Liver (tissue), 9 donors: Measurements from ENCODE around the gene TTLL5. TPM values are rescaled to one million over a fixed set of nuclear protein-coding genes. Genes with fewer than 3 reads are reported as not detected.

Source experiments
- DNase-seq: peaks from one replicate; pipeline ENCODE4 v3.0.0-alpha.2; 2017; ENCODE audit warnings: low spot score
- H3K27ac ChIP-seq, 2 donors: one replicate each; pipeline ENCODE4 v1.7.0; 2013; ENCODE audit warnings: inconsistent platforms in 2 of 2, low read length in 2 of 2, control low read depth in 1 of 2, low read depth in 1 of 2, mild to moderate bottlenecking in 1 of 2
- H3K27me3 ChIP-seq, 4 donors: one replicate each; pipeline versions ENCODE4 v1.6.1 to v1.7.0; 2013; ENCODE audit warnings: low read length in 3 of 4, inconsistent platforms in 1 of 4, mild to moderate bottlenecking in 1 of 4, moderate library complexity in 1 of 4; ENCODE audit not compliant: control insufficient read depth in 4 of 4, insufficient read depth in 4 of 4
- H3K36me3 ChIP-seq, 4 donors: one replicate each; pipeline versions ENCODE4 v1.6.1 to v1.7.0; 2013; ENCODE audit warnings: low read length in 3 of 4, mild to moderate bottlenecking in 3 of 4, low read depth in 1 of 4, moderate library complexity in 1 of 4; ENCODE audit not compliant: control insufficient read depth in 4 of 4, insufficient read depth in 3 of 4
- H3K4me1 ChIP-seq, 4 donors: one replicate each; pipeline versions ENCODE4 v1.6.1 to v1.7.0; 2013; ENCODE audit warnings: low read length in 3 of 4, mild to moderate bottlenecking in 3 of 4, moderate library complexity in 1 of 4; ENCODE audit not compliant: control insufficient read depth in 4 of 4, insufficient read depth in 4 of 4
- H3K4me3 ChIP-seq, 3 donors: one replicate each; pipeline versions ENCODE4 v1.6.1 to v1.7.0; 2013; ENCODE audit warnings: low read length in 3 of 3, control low read depth in 1 of 3, low read depth in 1 of 3, mild to moderate bottlenecking in 1 of 3
- H3K9ac ChIP-seq, 2 donors: one replicate each; pipeline ENCODE4 v1.7.0; 2013; ENCODE audit warnings: low read length in 2 of 2, mild to moderate bottlenecking in 2 of 2, moderate library complexity in 2 of 2, control low read depth in 1 of 2, low read depth in 1 of 2
- H3K9me3 ChIP-seq, 4 donors: one replicate each; pipeline versions ENCODE4 v1.6.1 to v1.7.0; 2013; ENCODE audit warnings: low read length in 3 of 4; ENCODE audit not compliant: control insufficient read depth in 4 of 4
- EGR1 ChIP-seq, 2 donors: IDR thresholded peaks; 2 replicates each; pipeline ENCODE4 v1.6.1; 2016 to 2018; ENCODE audit warnings: antibody characterized with exemption in 2 of 2, low read depth in 2 of 2
- FOXA1 ChIP-seq: IDR thresholded peaks from 2 replicates; pipeline ENCODE4 v1.6.1; 2016; ENCODE audit warnings: antibody characterized with exemption
- FOXA2 ChIP-seq: IDR thresholded peaks from 2 replicates; pipeline ENCODE4 v1.6.1; 2016; ENCODE audit warnings: antibody characterized with exemption
- GABPA ChIP-seq, 2 donors: IDR thresholded peaks in 1 of 2; conservative IDR thresholded peaks in 1 of 2; 2 replicates each; pipeline ENCODE4 v1.6.1; 2016; ENCODE audit warnings: antibody characterized with exemption in 2 of 2, mild to moderate bottlenecking in 1 of 2, moderate library complexity in 1 of 2
- HNF4A ChIP-seq, 2 donors: conservative IDR thresholded peaks; 2 replicates each; pipeline ENCODE4 v1.6.1; 2016; ENCODE audit warnings: antibody characterized with exemption in 2 of 2, mild to moderate bottlenecking in 2 of 2
- HNF4G ChIP-seq: IDR thresholded peaks from 2 replicates; pipeline ENCODE4 v1.6.1; 2016; ENCODE audit warnings: antibody characterized with exemption
- JUND ChIP-seq, 2 donors: IDR thresholded peaks; 2 replicates each; pipeline ENCODE4 v1.6.1; 2016; ENCODE audit warnings: antibody characterized with exemption in 2 of 2
- NR2F2 ChIP-seq: IDR thresholded peaks from 2 replicates; pipeline ENCODE4 v1.6.1; 2016; ENCODE audit warnings: antibody characterized with exemption
- RAD21 ChIP-seq, 2 donors: IDR thresholded peaks; 2 replicates each; pipeline ENCODE4 v1.6.1; 2016; ENCODE audit warnings: antibody characterized with exemption in 2 of 2, mild to moderate bottlenecking in 2 of 2
- RXRA ChIP-seq, 2 donors: IDR thresholded peaks; 2 replicates each; pipeline ENCODE4 v1.6.1; 2017 to 2018; ENCODE audit warnings: antibody characterized with exemption in 2 of 2, mild to moderate bottlenecking in 1 of 2
- SP1 ChIP-seq: IDR thresholded peaks from 2 replicates; pipeline ENCODE4 v1.6.1; 2018; ENCODE audit warnings: antibody characterized with exemption, mild to moderate bottlenecking
- TAF1 ChIP-seq: conservative IDR thresholded peaks from 2 replicates; pipeline ENCODE4 v1.6.1; 2016; ENCODE audit warnings: antibody characterized with exemption, mild to moderate bottlenecking
- YY1 ChIP-seq: IDR thresholded peaks from 2 replicates; pipeline ENCODE4 v1.6.1; 2016; ENCODE audit warnings: antibody characterized with exemption, mild to moderate bottlenecking
- WGBS: extraction: QIAGEN DNeasy Blood & Tissue Kit; methylation state at CpG from one replicate; pipeline ENCODE4 v1.1.7; 2013; 5-methylcytosine and 5-hydroxymethylcytosine counted together
- polyA plus RNA-seq, 2 donors: library from polyadenylated mRNA; stranded (reverse) in 1 of 2; unstranded in 1 of 2; fragments of 200-250 nt in 1 of 2; fragments of >200 nt in 1 of 2; fragmentation: Nextera tagmentation in 1 of 2; extraction: Ambion mirVana in 1 of 2; gene quantifications; one replicate each; pipeline versions ENCODE4 v1.2.1 to v1.2.3, GENCODE V29; 2013 to 2015
- total RNA-seq, 2 donors: library from RNA; depleted of rRNA; stranded (reverse); fragments of >200 nt; gene quantifications; one replicate each; pipeline ENCODE4 v1.2.3, GENCODE V29; 2014
- TF ChIP-seq, protein P1 (sequence below): IDR thresholded peaks from 2 replicates; pipeline ENCODE4 v1.6.1; 2016; ENCODE audit warnings: antibody characterized with exemption
- TF ChIP-seq, protein P2 (sequence below): fragments of 150-350 bp; IDR thresholded peaks from 2 replicates; pipeline ENCODE4 v1.5.1; 2017; ENCODE audit warnings: improper control_type of control experiment, low read depth, low read length; ENCODE audit not compliant: missing input control
- TF ChIP-seq, protein P3 (sequence below): IDR thresholded peaks from 2 replicates; pipeline ENCODE4 v1.6.1; 2016; ENCODE audit warnings: antibody characterized with exemption, mild to moderate bottlenecking
- TF ChIP-seq, protein P4 (sequence below): IDR thresholded peaks from 2 replicates; pipeline ENCODE4 v1.6.1; 2016; ENCODE audit warnings: antibody characterized with exemption
- TF ChIP-seq, protein P5 (sequence below): IDR thresholded peaks from 2 replicates; pipeline ENCODE4 v1.6.1; 2016; ENCODE audit warnings: antibody characterized with exemption
- donor health status: healthy.
- donor health status: healthy.
- donor health status: healthy.
- donor health status: healthy.
- donor health status: healthy.

Gene TTLL5
- total and polyA plus RNA-seq, 4 donors: 4.3 to 14.2 (median 9.8) TPM

GRCh38 chr14:75625034-75625433 is 36.0 kb upstream of the TTLL5 start:
- Histone ChIP-seq H3K36me3 (no peaks in the 10 kb centered on the region), H3K27ac (no peak overlapping the region), H3K4me3 (no peak overlapping the region), H3K4me1 (peaks cover 14 to 38% (median 34%) of the 10 kb centered on the region in 4 donors), H3K9ac (no peak overlapping the region), H3K27me3 (no peaks in the 10 kb centered on the region), H3K9me3 (no peaks in the 10 kb centered on the region)
- 86% methylated on average over 3 of the region's 3 CpGs for WGBS
- DNase-seq: no peak
- no peak for TF ChIP-seq HNF4A (conservative IDR thresholded peaks at IDR 0.05)
- TF ChIP-seq FOXA2: no peak
- TF ChIP-seq RAD21 (IDR thresholded peaks at IDR 0.05): no peak
- TF ChIP-seq, protein P1, sequence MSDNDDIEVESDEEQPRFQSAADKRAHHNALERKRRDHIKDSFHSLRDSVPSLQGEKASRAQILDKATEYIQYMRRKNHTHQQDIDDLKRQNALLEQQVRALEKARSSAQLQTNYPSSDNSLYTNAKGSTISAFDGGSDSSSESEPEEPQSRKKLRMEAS: no peak
- TF ChIP-seq GABPA (IDR thresholded peaks at IDR 0.05 in 1 of 2, conservative IDR thresholded peaks at IDR 0.05 in 1 of 2): no peak
- TF ChIP-seq YY1: no peak
- no peak for TF ChIP-seq NR2F2
- no peak for TF ChIP-seq FOXA1
- no peak for TF ChIP-seq JUND (IDR thresholded peaks at IDR 0.05)
- no peak for TF ChIP-seq TAF1
- TF ChIP-seq, protein P2, sequence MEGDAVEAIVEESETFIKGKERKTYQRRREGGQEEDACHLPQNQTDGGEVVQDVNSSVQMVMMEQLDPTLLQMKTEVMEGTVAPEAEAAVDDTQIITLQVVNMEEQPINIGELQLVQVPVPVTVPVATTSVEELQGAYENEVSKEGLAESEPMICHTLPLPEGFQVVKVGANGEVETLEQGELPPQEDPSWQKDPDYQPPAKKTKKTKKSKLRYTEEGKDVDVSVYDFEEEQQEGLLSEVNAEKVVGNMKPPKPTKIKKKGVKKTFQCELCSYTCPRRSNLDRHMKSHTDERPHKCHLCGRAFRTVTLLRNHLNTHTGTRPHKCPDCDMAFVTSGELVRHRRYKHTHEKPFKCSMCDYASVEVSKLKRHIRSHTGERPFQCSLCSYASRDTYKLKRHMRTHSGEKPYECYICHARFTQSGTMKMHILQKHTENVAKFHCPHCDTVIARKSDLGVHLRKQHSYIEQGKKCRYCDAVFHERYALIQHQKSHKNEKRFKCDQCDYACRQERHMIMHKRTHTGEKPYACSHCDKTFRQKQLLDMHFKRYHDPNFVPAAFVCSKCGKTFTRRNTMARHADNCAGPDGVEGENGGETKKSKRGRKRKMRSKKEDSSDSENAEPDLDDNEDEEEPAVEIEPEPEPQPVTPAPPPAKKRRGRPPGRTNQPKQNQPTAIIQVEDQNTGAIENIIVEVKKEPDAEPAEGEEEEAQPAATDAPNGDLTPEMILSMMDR: no peak
- TF ChIP-seq SP1: no peak
- TF ChIP-seq, protein P3, sequence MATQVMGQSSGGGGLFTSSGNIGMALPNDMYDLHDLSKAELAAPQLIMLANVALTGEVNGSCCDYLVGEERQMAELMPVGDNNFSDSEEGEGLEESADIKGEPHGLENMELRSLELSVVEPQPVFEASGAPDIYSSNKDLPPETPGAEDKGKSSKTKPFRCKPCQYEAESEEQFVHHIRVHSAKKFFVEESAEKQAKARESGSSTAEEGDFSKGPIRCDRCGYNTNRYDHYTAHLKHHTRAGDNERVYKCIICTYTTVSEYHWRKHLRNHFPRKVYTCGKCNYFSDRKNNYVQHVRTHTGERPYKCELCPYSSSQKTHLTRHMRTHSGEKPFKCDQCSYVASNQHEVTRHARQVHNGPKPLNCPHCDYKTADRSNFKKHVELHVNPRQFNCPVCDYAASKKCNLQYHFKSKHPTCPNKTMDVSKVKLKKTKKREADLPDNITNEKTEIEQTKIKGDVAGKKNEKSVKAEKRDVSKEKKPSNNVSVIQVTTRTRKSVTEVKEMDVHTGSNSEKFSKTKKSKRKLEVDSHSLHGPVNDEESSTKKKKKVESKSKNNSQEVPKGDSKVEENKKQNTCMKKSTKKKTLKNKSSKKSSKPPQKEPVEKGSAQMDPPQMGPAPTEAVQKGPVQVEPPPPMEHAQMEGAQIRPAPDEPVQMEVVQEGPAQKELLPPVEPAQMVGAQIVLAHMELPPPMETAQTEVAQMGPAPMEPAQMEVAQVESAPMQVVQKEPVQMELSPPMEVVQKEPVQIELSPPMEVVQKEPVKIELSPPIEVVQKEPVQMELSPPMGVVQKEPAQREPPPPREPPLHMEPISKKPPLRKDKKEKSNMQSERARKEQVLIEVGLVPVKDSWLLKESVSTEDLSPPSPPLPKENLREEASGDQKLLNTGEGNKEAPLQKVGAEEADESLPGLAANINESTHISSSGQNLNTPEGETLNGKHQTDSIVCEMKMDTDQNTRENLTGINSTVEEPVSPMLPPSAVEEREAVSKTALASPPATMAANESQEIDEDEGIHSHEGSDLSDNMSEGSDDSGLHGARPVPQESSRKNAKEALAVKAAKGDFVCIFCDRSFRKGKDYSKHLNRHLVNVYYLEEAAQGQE: no peak
- TF ChIP-seq EGR1 (IDR thresholded peaks at IDR 0.05; ENCODE audit: low read depth in 2 of 2): no peak
- TF ChIP-seq, protein P4, sequence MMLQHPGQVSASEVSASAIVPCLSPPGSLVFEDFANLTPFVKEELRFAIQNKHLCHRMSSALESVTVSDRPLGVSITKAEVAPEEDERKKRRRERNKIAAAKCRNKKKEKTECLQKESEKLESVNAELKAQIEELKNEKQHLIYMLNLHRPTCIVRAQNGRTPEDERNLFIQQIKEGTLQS: no peak
- TF ChIP-seq HNF4G: no peak
- TF ChIP-seq RXRA (IDR thresholded peaks at IDR 0.05): no peak
- TF ChIP-seq, protein P5, sequence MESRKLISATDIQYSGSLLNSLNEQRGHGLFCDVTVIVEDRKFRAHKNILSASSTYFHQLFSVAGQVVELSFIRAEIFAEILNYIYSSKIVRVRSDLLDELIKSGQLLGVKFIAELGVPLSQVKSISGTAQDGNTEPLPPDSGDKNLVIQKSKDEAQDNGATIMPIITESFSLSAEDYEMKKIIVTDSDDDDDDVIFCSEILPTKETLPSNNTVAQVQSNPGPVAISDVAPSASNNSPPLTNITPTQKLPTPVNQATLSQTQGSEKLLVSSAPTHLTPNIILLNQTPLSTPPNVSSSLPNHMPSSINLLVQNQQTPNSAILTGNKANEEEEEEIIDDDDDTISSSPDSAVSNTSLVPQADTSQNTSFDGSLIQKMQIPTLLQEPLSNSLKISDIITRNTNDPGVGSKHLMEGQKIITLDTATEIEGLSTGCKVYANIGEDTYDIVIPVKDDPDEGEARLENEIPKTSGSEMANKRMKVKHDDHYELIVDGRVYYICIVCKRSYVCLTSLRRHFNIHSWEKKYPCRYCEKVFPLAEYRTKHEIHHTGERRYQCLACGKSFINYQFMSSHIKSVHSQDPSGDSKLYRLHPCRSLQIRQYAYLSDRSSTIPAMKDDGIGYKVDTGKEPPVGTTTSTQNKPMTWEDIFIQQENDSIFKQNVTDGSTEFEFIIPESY: no peak
